Esophagus muscularis mucosa (tissue), 4 donors: Measurements from ENCODE around the gene MS4A18. TPM values are rescaled to one million over a fixed set of nuclear protein-coding genes. Genes with fewer than 3 reads are reported as not detected.

Source experiments
- DNase-seq: peaks from one replicate; pipeline ENCODE4 v3.0.0-alpha.2; 2017; ENCODE audit errors: extremely low spot score
- H3K27ac ChIP-seq, 4 donors: fragments of 200-600 bp; sonication (generic); replicated peaks in 1 of 4; 1 replicate in 3 of 4; 2 replicates in 1 of 4; pipeline ENCODE4 v1.5.1; 2016 to 2019; ENCODE audit warnings: mild to moderate bottlenecking in 1 of 4
- H3K27me3 ChIP-seq, 4 donors: fragments of 200-600 bp; sonication (generic); one replicate each; pipeline versions ENCODE4 v1.5.1 to v1.6.0; 2016 to 2019
- H3K36me3 ChIP-seq, 4 donors: fragments of 200-600 bp; sonication (generic); one replicate each; pipeline ENCODE4 v1.5.1; 2016 to 2019
- H3K4me1 ChIP-seq, 4 donors: fragments of 200-600 bp; sonication (generic); one replicate each; pipeline ENCODE4 v1.5.1; 2016 to 2019
- H3K4me3 ChIP-seq, 4 donors: fragments of 200-600 bp; sonication (generic); 1 replicate in 2 of 4; 2 replicates in 2 of 4; pipeline ENCODE4 v1.5.1; 2016 to 2019; ENCODE audit warnings: mild to moderate bottlenecking in 4 of 4, moderate library complexity in 1 of 4
- H3K9me3 ChIP-seq, 4 donors: fragments of 200-600 bp; sonication (generic); 1 replicate in 3 of 4; 2 replicates in 1 of 4; pipeline ENCODE4 v1.5.1; 2016 to 2019
- CTCF ChIP-seq, 3 experiments: fragments of 200-600 bp in 2 of 3; fragments of 450-650 bp in 1 of 3; sonication (generic) in 2 of 3; IDR thresholded peaks; one replicate each; pipeline ENCODE4 v1.5.1; 2017 to 2019; ENCODE audit warnings: antibody characterized with exemption in 3 of 3, mild to moderate bottlenecking in 2 of 3, moderate library complexity in 1 of 3
- EP300 ChIP-seq: sonication (generic); formaldehyde crosslinking; IDR thresholded peaks from one replicate; pipeline ENCODE4 v1.6.1; 2017; ENCODE audit warnings: antibody characterized with exemption
- POLR2A ChIP-seq: fragments of 450-650 bp; IDR thresholded peaks from one replicate; pipeline ENCODE4 v1.6.1; 2017; ENCODE audit warnings: antibody characterized with exemption, moderate library complexity, mild to moderate bottlenecking, low read depth
- POLR2AphosphoS5 ChIP-seq, 2 donors: sonication (generic); formaldehyde crosslinking; IDR thresholded peaks; one replicate each; pipeline ENCODE4 v1.6.1; 2017; ENCODE audit warnings: antibody characterized with exemption in 2 of 2
- WGBS: methylation state at CpG from one replicate; pipeline ENCODE4 v1.1.5; 2018; 5-methylcytosine and 5-hydroxymethylcytosine counted together
- intact Hi-C: fragments of 100-400 bp; cut with DNase I; formaldehyde crosslinking; loops from one replicate; pipeline ENCODE4 v1.15.1; 2023
- total RNA-seq, 4 donors: library from RNA; depleted of rRNA; stranded (reverse); fragments of >200 nt; gene quantifications; one replicate each; pipeline versions ENCODE4 v1.1.0 to v1.2.1, GENCODE V29; 2016

MS4A18 gene
- total RNA-seq, 4 donors from 2014 or later, result not detected

DNA sequence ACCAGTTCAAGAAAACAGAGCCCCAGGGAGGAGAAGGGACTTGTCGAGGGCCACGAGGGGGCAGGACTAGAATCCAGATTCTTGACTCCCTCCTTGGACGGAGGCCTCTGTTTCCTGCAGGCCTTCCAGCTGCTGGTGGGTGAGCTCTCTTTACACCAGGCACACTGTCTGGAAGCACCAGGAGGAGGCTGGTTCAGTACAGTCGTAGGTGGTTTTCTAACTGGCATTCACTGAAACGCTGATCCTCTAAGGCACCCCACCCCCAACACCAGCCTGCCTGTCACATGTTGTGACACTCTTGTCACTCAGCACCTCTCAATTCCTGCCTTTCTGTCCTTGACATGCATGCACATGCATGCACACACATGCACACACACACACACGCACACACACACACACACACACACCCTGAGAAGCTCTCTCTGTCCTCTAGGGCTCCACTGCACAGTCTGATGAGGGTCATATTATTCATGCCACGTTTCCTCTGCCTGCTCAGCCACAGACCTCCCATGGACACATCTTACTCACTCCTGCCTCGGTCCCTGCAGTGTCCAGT, 61.4 kb downstream of the MS4A18 start:
- Histone ChIP-seq H3K9me3 (no peaks in the 10 kb centered on the region), H3K36me3 (no peaks in the 10 kb centered on the region), H3K27ac (no peak overlapping the region), H3K27me3 (no peaks in the 10 kb centered on the region), H3K4me3 (no peak overlapping the region), H3K4me1 (peaks cover 10 to 31% (median 22%) of the 10 kb centered on the region in 4 donors)
- TF ChIP-seq EP300 (no peak), POLR2A (no peak), CTCF (IDR thresholded peaks at IDR 0.05) (no peak), POLR2AphosphoS5 (IDR thresholded peaks at IDR 0.05) (no peak)
- DNase-seq, result no peak
- 64% methylated on average over 5 of the region's 8 CpGs for WGBS
- intact Hi-C loops, result no loop called here

DNA sequence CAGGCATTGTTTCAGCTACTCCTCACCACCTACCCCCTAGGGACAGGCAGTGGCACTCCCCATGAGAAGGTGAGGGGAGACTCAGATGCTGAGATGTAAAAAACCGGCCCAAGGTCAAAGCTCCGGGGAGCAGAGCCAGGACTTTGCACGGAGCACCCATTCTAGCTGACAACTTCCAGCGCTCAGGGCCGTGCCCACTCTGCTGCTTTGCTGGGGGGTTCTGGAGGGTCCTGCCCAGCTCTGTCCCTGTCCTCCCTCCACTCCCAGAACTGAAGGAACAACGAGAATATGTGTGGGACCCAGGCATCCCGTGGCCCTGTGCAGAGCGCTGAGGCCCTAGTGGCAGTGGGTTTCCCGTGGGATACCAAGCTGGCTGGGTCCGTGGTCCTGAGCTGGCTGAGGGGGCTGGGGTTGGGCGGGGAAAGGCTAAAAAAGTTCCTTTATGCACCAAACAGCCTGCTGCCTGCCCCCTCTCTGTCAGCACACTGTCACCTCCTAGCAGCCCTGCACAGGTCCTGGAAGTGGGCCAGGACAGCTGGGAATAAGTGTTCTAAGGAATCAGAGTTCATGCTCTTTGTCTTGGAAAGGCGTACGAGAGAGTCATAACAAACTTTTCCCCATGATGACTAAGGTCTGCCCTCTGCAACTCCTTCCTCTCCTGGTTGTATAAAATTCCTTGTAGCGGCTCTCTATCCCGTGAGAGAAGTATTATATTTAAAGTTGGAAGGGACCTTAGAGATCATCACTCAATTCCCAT, 62.5 kb downstream of the MS4A18 start:
- Histone ChIP-seq H3K9me3 (no peaks in the 10 kb centered on the region), H3K27me3 (no peaks in the 10 kb centered on the region), H3K36me3 (no peaks in the 10 kb centered on the region), H3K4me1 (peaks cover 10 to 31% (median 22%) of the 10 kb centered on the region in 4 donors), H3K4me3 (no peak overlapping the region), H3K27ac (peak overlapping the region in 1 of 4 donors; percentile 50)
- intact Hi-C loops, result no loop called here
- DNase-seq, result no peak
- TF ChIP-seq POLR2A, result no peak
- peak; percentile 14 to 27 for TF ChIP-seq POLR2AphosphoS5 (IDR thresholded peaks at IDR 0.05)
- no peak for TF ChIP-seq EP300
- 31% methylated on average over 6 of the region's 15 CpGs for WGBS

GRCh38 chr11:60788401-60789125, 64.0 kb downstream of the MS4A18 start:
- Histone ChIP-seq H3K9me3 (no peaks in the 10 kb centered on the region), H3K27ac (no peak overlapping the region), H3K36me3 (no peaks in the 10 kb centered on the region), H3K4me1 (peaks cover 10 to 31% (median 22%) of the 10 kb centered on the region in 4 donors), H3K4me3 (no peak overlapping the region), H3K27me3 (no peaks in the 10 kb centered on the region)
- TF ChIP-seq EP300 (no peak), POLR2A (no peak), CTCF (IDR thresholded peaks at IDR 0.05) (no peak)
- no peak for DNase-seq
- intact Hi-C loops, result no loop called here
- 88% methylated on average over 4 of the region's 7 CpGs for WGBS

DNA sequence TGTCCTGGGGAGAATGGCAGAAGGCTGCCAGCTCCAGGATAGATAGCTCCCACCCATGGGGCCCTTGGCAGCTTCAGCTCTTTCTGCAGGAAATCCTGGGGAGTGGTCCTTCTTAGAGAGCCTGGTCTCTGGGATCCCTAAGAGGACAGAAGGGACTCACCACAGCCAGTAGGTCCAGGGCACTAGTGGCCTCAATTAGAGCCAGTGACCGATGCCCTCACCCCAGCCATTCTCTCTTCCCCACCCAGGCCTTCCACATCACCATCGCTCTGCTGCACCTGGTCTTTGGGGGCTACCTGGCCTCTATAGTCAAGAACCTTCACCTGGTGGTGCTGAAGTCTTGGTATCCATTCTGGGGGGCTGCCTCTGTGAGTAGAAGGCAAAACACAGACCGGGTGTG, 66.2 kb downstream of the MS4A18 start:
- H3K4me1 ChIP-seq, result peaks cover 10 to 25% (median 18%) of the 10 kb centered on the region in 4 donors
- no peaks in the 10 kb centered on the region for H3K36me3 ChIP-seq
- WGBS, result 85% methylated on average over 3 of the region's 3 CpGs
- H3K27ac ChIP-seq, result no peak overlapping the region
- H3K4me3 ChIP-seq, result no peak overlapping the region
- no peaks in the 10 kb centered on the region for H3K27me3 ChIP-seq
- TF ChIP-seq EP300 (no peak), POLR2AphosphoS5 (IDR thresholded peaks at IDR 0.05) (no peak), CTCF (IDR thresholded peaks at IDR 0.05) (no peak), POLR2A (no peak)
- intact Hi-C loops, result no loop called here
- no peak for DNase-seq
- H3K9me3 ChIP-seq, result no peaks in the 10 kb centered on the region

DNA sequence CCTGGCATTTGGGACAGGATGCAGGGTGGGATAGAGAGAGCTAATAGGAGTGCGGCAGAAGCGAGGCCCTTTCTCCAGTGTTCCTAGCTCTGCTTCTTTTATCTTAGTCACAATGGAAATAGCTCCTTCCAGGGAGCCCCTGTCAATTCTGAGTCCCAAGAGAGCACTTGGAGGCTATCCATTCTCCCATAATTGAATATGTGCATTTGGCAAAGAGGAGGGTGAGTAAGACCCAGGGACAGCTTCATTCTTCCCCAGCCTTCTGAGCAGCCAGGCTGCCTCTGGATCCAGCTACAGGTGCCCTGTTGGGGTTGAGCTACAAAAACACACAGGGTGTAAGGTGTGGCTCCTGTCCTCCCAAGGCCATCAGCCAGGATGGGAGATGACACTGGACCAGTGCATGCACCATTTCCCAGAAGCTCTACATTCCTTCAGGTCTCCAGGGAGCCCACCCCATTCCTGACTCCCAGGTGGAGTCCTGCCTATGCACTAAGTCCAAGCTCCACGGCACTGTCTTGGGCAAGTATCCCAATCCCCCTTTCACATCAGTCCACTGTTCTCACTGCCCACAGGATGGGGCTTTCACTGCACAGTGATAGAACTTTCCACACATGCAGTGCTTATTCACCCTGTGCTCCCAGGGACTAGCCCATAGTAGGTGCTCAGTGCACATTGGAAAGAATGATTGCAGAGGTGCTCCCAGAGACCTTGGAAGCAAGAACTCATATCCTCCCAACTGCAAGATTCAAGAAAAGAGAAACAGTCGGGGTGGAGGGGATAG, 66.8 kb downstream of the MS4A18 start:
- Histone ChIP-seq H3K36me3 (no peaks in the 10 kb centered on the region), H3K4me3 (no peak overlapping the region), H3K27ac (no peak overlapping the region), H3K9me3 (no peaks in the 10 kb centered on the region), H3K4me1 (peaks cover 10 to 21% (median 15%) of the 10 kb centered on the region in 4 donors), H3K27me3 (no peaks in the 10 kb centered on the region)
- no peak for TF ChIP-seq CTCF (IDR thresholded peaks at IDR 0.05)
- no peak for TF ChIP-seq POLR2A
- no peak for TF ChIP-seq POLR2AphosphoS5 (IDR thresholded peaks at IDR 0.05)
- TF ChIP-seq EP300, result no peak
- intact Hi-C loops, result no loop called here
- no peak for DNase-seq
- 93% methylated on average over 4 of the region's 4 CpGs for WGBS
